Measurements from ENCODE around the gene KDM6B.
A peak's percentile ranks its signal among the peaks of the same experiment; 100 is the strongest.

Gene KDM6B

GRCh38 chr17:7832431-7832830 is 1.6 kb upstream of the KDM6B start:
- Histone ChIP-seq H3K4me3 (replicated peaks; ENCODE audit: insufficient read depth, low read length) (no peak overlapping the region), H3K27me3 (ENCODE audit: insufficient read depth, poor library complexity, severe bottlenecking) (no peaks in the 10 kb centered on the region), H3K27ac (replicated peaks) (no peak overlapping the region)
- no peak for DNase-seq (ENCODE audit: low read depth in 1 of 2, low spot score in 1 of 2)
- TF ChIP-seq CTCF (IDR thresholded peaks at IDR 0.05; ENCODE audit: insufficient read depth, low read length) (no peak), REST (IDR thresholded peaks at IDR 0.05; ENCODE audit: insufficient replicate concordance, low read depth) (no peak), SPI1 (IDR thresholded peaks at IDR 0.05; ENCODE audit: borderline replicate concordance, low read depth) (no peak), POLR2AphosphoS5 (IDR thresholded peaks at IDR 0.05; ENCODE audit: low read depth) (no peak), GABPA (IDR thresholded peaks at IDR 0.05; ENCODE audit: low read depth) (no peak)

- no peak overlapping the region for H3K27ac ChIP-seq (replicated peaks)
- TF ChIP-seq CTCF (IDR thresholded peaks at IDR 0.05; ENCODE audit: insufficient read depth, low read length) (no peak), GABPA (IDR thresholded peaks at IDR 0.05; ENCODE audit: low read depth) (no peak), REST (IDR thresholded peaks at IDR 0.05; ENCODE audit: insufficient replicate concordance, low read depth) (no peak), POLR2AphosphoS5 (IDR thresholded peaks at IDR 0.05; ENCODE audit: low read depth) (no peak), SPI1 (IDR thresholded peaks at IDR 0.05; ENCODE audit: borderline replicate concordance, low read depth) (no peak)
These were observed 814 bp upstream of the KDM6B start for GRCh38 chr17:7833011-7833794.

GRCh38 chr17:7834542-7834956 is 532 bp downstream of the KDM6B start:
- TF ChIP-seq POLR2AphosphoS5 (IDR thresholded peaks at IDR 0.05; ENCODE audit: low read depth) (no peak), REST (IDR thresholded peaks at IDR 0.05; ENCODE audit: insufficient replicate concordance, low read depth) (no peak), GABPA (IDR thresholded peaks at IDR 0.05; ENCODE audit: low read depth) (no peak), CTCF (IDR thresholded peaks at IDR 0.05; ENCODE audit: insufficient read depth, low read length) (no peak), SPI1 (IDR thresholded peaks at IDR 0.05; ENCODE audit: borderline replicate concordance, low read depth) (no peak)
- DNase-seq (ENCODE audit: low read depth in 1 of 2, low spot score in 1 of 2), result no peak
- H3K4me3 ChIP-seq (replicated peaks; ENCODE audit: insufficient read depth, low read length), result peak overlapping the region; percentile 56

More at GRCh38 chr17:7833011-7833794, 814 bp upstream of the KDM6B start:
- Histone ChIP-seq H3K4me3 (replicated peaks; ENCODE audit: insufficient read depth, low read length) (peak overlapping the region; percentile 56; the same call in 1 of the 2 replicates), H3K27me3 (ENCODE audit: insufficient read depth, poor library complexity, severe bottlenecking) (no peaks in the 10 kb centered on the region)
- DNase-seq (ENCODE audit: low read depth in 1 of 2, low spot score in 1 of 2), result no peak

More at GRCh38 chr17:7834542-7834956, 532 bp downstream of the KDM6B start:
- Histone ChIP-seq H3K27me3 (ENCODE audit: insufficient read depth, poor library complexity, severe bottlenecking) (no peaks in the 10 kb centered on the region), H3K27ac (replicated peaks) (peak overlapping the region; percentile 95)
